Activated gamma-delta T cell (primary cell): Measurements from ENCODE around the gene CDKN1C.

Source experiments
- DNase-seq: peaks from one replicate; lab custom pipeline; 2025; lab: John Stamatoyannopoulos, UW

Gene CDKN1C

DNA sequence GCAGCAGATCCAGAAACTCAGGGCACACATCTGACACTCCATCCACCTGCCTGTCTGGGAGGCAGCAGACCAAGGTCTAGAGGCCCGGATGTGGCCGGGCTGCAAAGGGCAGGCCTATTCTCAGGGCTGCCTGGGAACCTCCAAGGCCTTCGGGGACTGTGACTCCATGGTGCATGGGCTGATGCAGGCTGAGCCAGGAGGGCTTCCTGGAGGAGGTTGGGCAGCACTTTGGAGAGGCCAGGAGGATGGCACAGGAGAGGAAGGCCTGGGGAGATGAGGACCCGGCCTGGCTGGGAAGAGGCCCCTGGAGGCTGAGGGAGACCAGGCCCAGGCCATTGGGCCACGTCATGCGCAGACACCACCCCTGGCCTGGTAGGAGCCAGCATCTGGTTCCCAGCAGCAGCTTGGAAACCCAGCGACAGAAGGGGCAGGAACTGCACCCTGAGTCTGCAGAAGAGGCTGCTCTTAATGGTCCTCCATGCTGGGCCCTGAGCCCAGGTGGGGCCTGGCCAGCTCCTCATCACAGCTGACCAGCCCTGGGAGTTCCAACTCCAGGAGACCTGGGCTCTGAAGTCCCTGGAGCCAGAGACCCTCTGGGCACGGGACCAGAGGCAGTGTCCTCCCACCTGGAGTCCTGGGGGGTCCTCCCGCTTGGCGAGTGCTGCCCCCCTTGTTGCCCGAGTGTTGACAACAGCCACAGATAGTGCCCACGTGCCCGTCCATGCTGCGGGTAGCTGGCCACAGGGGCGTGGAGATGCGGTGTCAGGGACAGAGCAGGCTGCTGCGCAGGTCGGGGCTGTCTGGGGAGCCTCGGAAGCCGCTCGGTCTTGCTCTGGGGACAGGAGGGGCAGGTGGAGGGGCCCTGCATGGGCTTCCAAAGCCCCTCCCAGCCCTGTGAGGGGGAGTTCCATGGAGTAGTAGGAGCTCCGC is 38.1 kb upstream of the CDKN1C start:
- no peak for DNase-seq

GRCh38 chr11:2922655-2923054 is 37.1 kb upstream of the CDKN1C start:
- DNase-seq = no peak

DNA sequence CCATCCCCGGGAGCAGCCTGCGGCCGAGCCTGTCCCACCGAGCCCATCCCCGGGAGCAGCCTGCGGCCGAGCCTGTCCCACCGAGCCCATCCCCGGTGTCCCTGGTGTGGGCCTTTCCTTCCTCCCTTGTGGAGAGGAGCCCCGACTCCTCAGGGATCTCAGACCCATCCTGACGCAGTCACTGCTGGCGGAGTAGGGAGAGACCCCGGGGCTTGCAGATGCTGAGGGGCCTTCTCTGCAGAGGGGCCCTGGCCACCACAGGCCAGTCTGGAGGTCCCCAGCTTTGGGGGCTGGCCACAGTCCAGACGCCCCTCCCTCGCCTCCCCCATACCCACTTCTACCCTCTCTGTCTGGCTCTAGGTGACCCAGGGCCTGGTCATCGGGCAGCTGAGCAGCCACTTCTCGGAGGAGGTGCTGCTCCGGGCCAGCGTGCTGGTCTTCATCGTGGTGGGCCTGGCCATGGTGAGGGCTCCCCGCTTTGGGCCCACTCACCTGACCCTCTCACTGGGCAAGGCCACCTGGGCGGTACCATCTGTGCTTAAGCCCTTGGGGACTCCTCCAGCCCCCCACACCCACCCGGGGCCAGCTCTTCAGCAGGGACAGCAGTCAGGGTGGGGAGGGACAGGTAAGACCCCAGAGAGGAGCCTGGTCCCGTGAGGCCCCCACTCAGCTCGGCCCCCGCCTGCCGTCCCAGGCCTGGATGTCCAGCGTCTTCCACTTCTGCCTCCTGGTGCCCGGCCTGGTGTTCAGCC is 36.3 kb upstream of the CDKN1C start:
- no peak for DNase-seq

- DNase-seq = no peak
Measured at GRCh38 chr11:2921261-2921660, 35.7 kb upstream of the CDKN1C start.

DNA sequence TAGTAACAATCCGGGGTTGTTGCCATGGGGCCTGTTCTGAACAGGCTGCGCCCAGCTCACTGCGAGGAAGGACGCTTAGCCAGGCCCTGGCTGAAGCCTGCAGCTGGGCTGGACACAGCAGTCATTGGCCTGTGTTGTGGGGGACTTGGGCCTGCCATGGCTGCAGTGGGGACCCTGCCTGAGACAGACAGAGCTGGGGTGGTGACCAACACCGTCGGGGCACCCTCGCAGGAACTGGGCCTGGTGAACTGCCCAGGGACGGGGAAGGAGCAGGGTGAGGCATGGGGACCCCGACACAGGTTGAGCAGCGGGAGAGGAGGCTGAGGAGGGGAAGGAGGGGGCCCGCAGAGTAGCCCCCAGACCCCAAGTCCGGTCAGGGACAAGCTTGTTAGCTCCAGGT is 34.8 kb upstream of the CDKN1C start:
- no peak for DNase-seq

GRCh38 chr11:2919837-2920236 is 34.3 kb upstream of the CDKN1C start:
- DNase-seq = no peak

GRCh38 chr11:2919188-2919587 is 33.6 kb upstream of the CDKN1C start:
- DNase-seq = no peak

- DNase-seq = no peak
Measured at GRCh38 chr11:2917842-2918490, 32.4 kb upstream of the CDKN1C start.

DNA sequence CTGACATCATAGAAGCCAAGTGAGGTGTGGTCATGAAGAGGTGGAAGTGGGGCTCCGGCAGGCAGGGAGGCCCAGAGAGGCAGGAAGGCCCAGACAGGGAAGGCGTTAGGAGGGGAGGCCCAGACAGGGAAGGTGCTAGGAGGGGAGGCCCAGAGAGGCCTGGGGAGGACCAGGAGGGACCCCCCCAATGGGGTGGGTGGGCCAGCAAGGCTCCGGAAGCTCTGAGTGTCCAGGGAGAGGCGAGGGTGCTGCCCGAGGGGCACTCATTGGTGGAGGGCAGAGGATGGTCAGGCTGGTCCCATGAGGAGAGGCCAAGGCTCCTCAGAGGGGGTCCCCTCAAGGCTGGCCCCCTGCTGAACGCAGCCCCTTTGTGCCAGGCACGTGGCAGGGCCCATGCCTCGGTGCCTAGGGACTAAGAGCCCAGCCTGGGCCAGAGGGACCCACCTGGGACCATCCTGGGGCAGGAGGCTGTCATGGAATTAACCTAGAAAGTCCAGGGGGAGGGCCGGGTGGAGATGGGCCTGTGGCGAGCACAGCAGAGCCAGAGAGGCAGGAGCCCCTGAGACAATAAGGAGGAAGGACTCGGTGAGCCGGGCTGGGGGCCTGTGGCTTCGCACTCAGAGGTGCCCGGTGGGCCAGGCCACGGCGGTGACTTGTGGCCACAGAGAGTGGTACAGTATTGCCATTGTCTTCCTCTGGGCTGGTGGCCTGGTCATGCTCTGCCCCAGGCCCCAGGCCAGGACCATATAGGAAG is 31.5 kb upstream of the CDKN1C start:
- no peak for DNase-seq

GRCh38 chr11:2916114-2916891 is 30.7 kb upstream of the CDKN1C start:
- no peak for DNase-seq

GRCh38 chr11:2915473-2915872 is 29.9 kb upstream of the CDKN1C start:
- no peak for DNase-seq

DNA sequence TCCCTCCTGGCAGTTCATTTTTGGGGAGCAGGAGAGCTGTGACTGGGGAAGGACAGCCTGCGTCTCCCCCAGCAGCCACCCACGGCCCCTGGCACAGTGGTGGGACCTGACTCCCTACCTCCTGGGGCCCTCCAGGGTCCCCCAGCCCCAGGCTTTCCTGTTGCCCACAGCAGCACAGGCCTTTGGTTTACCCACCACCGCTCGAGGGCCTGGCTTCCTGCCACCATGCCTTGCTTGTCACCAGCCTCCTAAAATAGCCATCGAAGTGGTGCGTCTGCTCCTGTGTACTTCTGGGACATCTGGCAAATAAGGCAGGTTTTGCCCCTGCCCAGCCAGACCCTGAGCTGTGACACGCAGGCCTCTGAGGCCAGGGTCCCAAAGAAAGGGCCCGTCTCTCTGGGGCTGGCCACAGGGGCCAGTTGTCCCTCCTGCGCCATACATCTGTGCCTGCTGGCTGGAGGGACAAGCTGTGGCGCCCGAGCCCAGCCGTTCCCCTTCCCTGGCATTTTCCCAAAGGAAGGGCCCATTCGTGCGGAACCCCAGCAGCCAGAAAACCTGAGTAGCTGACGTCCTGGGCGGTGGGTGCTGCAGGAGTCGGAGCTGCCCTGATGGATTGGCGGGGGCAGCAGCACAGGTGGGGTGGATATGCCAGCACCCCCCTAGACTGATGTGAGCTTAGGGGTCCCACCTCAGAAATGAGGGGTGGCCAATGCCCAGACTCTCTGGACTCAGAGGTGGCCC is 29.1 kb upstream of the CDKN1C start:
- DNase-seq = no peak

GRCh38 chr11:2913776-2914175 is 28.2 kb upstream of the CDKN1C start:
- DNase-seq = no peak

GRCh38 chr11:2913019-2913431 is 27.4 kb upstream of the CDKN1C start:
- DNase-seq = no peak

- DNase-seq = no peak
Measured at GRCh38 chr11:2912498-2912897, 26.9 kb upstream of the CDKN1C start.

DNA sequence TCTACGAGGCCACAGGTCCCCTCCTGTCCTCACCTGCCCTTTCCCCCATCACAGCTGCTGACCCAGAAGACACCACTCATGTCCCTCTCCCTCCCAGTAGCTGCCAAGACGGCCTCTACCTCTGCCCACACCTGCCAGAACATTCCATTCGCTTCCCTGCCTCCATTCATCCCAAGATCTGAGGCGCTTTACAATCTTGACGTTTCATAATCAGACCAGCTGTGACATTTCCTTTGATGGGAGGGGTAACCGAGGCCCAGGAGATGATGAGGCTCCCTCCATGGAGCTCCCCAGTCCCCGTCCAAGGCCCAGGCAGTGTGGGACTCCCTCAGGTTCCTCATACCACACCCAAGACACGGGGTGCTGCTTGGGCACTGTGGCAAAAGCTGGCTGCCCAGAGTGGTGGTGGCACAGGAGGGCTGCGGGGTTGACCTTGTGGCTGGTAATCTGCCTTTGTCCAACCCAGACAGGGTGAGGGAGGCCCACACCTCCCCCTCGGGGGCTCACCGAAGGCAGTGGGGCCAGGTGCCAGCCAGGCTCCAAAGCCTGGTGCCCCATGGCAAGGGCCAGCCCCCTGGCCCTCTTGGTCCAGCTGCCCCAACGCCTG is 26.3 kb upstream of the CDKN1C start:
- no peak for DNase-seq

- DNase-seq = no peak
Measured at GRCh38 chr11:2911088-2911784, 25.7 kb upstream of the CDKN1C start.

DNA sequence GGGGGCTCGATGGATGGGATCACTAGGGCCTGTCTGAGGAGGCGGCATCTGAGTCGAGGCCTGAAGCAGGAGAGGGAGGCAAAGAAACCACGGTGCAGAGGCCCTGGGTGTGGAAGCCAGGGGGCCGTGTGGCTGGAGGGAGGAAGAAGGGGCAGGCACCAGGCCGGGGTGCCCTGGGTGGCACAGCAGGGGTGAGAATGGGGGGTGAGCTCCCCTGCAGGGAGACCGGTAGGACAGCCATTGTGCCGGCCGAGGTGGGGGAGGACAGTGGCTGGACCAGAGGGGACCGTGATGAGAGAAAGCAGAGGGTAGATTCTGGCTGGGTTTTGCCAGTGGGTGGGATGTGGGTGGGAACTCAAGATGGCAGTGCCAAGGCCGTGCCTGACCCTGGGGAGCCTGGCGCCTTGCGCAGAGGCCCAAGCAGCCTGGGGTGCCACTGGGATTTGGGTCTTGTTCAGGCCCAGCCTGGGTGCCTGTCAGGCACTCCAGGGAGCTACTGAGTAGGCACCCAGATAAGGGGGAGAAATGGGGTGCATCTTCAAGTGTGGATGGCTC is 24.9 kb upstream of the CDKN1C start:
- DNase-seq = no peak
